Measurements from ENCODE around the gene RACGAP1. TPM values are rescaled to one million over a fixed set of nuclear protein-coding genes. Genes with fewer than 3 reads are reported as not detected.

The RACGAP1 gene
- total RNA-seq, 1 donor from 2014 or later = 144 TPM

DNA sequence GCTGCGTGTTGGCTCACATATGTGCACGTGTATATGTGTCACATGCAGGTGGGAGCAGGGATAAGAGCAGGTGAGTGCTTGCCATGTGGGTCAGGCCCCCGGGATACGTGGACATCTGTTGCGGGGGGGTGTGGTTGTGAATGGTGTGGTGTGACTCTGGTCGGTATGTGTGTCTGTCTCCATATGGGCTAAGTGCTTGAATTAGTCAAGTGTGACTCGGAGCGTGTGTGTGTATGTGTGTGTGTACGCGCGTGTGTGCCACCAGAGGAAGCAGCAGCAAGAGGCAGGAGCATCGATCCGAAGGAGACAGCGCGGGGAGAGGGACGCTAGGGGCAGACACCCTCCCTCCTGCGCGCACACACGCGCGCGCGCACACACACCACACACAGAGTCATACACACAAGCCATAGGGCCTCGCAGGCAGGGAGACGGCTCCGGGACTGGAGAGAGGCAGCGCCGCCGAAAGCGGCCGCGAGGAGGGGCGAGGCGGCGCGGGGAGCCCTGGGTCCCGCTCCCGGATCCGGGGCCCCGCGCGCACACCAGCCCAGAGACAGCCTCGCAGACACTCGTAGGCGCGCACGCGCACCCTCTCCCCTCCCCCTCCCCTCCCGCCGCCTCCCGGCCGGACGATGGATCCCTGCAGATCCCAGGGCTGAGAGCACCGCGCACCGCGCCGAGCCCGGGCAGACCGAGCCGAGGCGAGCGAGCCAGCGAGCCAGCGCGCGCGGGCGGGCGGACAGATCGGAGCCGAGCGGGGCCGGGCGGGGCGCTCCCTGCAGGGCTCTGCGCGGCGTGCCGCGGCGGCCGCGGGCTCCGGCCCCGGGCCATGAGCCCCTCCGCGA, 31.9 kb upstream of the RACGAP1 start, which contains the start of gene ASIC1:
ASIC1 (plus strand) TSS at position 597 of the 842 bp plus-strand sequence. CDS start 1,171 bp downstream, outside the sequence.
- intact Hi-C loops (cut with micrococcal nuclease) = loop anchor here (1.0 kb wide), 3 partner anchors 18 to 90 kb away; partner anchors contain the start of gene RACGAP1

DNA sequence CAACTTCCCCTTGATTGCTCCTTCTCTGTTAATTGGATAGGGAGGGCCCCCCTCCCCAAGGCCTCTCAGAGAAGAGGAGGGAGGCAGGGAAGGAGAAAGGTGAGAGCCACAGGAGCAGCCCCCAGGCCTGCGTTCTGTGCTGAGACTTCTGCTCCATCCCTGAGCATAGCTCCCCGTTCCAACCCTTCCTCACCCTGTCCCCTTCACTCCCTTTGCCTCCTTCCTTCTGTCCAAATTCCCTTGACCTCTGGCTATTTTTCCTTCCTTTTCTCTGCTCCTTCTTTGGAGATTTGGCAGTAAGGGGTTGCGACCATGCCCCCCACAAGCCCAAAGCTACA, 31.3 kb upstream of the RACGAP1 start:
- intact Hi-C loops (cut with micrococcal nuclease) = loop anchor here (1.0 kb wide), 3 partner anchors 17 to 89 kb away; partner anchors contain the start of gene RACGAP1

GRCh38 chr12:50055831-50056638, 30.7 kb upstream of the RACGAP1 start:
- intact Hi-C loops (cut with micrococcal nuclease) = loop anchor here (1.0 kb wide), 3 partner anchors 17 to 89 kb away; partner anchors contain the start of gene RACGAP1

- intact Hi-C loops (cut with micrococcal nuclease) = no loop called here
Measured at GRCh38 chr12:50053583-50053982, 28.3 kb upstream of the RACGAP1 start.

- intact Hi-C loops (cut with micrococcal nuclease) = no loop called here
Measured at GRCh38 chr12:50052964-50053363, 27.7 kb upstream of the RACGAP1 start.

DNA sequence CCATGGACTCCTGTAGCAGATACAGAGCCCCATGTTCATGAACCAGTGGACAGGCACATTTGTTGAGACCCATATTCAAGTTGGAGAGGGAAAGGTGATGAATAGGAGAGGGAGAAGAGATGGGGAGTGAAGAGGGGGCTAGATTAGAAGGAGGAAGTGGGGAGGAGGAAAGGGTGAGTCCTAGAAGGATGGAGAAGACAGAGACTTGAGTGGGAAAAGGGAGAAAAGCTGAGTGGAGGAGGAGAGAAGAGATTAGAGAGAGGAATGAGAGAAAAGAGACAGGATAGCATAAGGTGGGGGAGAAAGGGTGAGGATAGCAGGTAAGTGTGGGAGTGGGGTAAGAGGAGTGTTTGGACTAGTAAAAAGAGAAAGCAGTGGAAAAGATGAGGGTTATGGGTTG, 27.2 kb upstream of the RACGAP1 start:
- intact Hi-C loops (cut with micrococcal nuclease) = no loop called here

GRCh38 chr12:50051101-50051806, 26.0 kb upstream of the RACGAP1 start:
- intact Hi-C loops (cut with micrococcal nuclease) = no loop called here

DNA sequence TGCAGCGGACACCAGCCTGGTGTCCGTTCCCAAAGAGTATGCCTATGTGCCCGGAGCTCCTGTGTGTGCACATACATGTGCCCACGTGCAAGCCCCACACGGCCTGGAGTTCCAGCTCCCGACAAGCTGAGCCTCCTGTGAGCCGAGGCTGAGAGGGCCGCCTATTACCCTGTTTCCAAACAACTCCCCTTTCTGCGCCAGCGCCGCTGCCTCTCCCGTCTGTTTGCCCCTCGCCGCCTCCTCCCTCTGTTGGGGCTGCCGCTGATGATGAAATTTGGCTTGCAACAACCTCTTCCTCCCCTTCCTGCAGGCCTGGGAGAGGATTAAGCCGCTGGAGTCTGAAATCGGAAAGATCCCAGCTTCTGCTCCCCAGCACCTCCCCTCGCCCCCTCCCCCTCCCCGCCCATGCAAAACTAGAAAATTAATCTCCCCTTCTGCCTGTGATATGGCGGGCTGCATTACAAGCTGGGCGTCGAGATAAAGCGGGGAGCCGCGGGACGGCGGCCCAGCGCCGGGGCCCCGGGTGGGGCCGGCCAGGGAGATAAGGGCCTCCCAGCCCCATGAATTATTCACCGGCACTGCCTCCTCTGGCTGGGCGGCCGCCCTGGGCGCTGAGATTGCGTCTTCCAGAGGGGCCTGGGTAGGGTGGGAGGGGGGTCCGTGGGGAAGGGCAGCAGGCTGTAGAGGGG, 25.3 kb upstream of the RACGAP1 start:
- intact Hi-C loops (cut with micrococcal nuclease) = no loop called here

GRCh38 chr12:50050119-50050385, 24.8 kb upstream of the RACGAP1 start:
- intact Hi-C loops (cut with micrococcal nuclease) = no loop called here

DNA sequence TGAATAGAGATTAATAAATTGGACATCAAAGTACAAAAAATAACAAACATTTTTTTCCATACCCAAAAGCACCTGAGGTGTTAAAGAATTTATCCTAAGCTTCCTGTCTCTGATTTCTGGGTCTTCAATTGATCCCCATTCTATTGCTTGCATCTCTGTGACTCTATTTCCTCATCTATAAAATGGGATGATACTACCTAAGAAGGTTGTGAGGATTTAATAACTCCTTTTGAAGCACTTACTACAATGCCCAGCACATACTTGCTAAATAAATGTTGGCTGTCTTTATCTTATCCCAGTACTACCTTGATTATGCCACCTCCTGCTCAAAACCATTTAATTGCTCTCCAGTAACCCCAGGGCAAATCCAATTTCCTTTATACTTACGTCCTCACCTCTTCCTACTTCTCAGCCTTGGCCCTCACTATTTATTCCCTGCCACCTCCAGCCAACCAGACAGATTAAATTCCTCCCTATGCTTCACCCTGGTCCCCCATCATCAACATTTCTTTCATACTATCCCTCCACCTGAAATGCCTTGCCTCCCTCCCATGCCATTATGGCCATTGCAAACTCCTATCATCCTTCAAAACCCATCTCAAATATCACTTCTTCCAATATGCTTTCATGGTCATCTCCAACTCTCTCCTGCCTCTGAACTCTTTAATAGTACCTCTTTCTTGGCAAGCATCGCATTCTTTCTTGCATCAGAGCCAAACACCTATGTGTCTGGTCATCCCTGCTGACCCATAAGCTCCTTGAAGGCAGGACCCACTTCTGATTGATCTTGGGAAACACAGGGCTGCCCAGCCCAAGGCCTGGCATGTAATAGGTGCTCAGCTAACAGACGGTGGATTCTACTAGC, 24.2 kb upstream of the RACGAP1 start:
- intact Hi-C loops (cut with micrococcal nuclease) = no loop called here

DNA sequence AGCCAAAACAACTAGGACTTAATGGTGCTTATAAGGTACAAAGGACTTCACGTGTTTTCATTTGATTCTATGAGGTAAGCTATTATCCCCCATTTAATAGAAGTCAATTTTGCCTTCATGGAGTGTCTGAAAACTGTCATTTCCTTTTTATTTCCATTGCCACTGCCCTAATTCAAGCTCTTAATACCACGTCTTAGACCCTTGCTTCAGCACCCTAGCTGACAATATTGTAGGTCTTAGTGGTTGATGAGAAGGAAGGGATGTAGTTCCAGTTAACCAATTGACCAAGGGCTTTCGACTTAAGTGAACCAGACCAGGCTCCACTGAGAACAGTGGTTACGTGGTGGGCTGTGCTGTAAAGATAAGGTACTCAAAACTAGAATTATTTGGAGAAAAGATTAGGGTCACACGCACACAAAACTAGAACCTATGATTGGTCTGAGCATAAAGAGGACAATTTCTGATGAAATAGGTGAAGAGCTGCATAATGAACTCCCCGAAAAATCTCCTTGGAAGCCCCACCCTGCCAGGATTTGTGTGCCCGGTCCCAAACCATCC, 22.5 kb upstream of the RACGAP1 start:
- intact Hi-C loops (cut with micrococcal nuclease) = no loop called here

GRCh38 chr12:50043854-50044253, 18.6 kb upstream of the RACGAP1 start:
- intact Hi-C loops (cut with micrococcal nuclease) = no loop called here

GRCh38 chr12:50043308-50043707, 18.0 kb upstream of the RACGAP1 start:
- intact Hi-C loops (cut with micrococcal nuclease) = no loop called here

DNA sequence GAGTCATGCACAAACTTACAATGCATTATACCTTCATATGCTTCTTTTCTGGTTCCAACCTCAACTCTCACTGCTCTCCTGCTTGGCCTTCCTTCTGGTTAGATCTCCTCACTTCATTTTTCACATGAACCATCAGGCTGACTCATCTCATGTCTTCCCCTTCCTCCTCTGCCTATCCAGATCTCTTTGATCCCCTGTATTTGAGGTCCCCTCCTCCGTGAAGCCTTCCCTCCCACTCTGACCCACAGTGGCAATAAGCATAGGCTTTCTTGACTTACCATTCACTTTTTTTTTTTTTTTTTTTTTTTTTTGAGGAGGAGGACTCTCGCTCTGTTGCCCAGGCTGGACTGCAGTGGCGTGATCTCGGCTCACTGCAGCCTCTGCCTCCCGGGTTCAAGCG, 17.4 kb upstream of the RACGAP1 start:
- intact Hi-C loops (cut with micrococcal nuclease) = no loop called here

GRCh38 chr12:50041962-50042361, 16.7 kb upstream of the RACGAP1 start:
- intact Hi-C loops (cut with micrococcal nuclease) = no loop called here

- intact Hi-C loops (cut with micrococcal nuclease) = no loop called here
Measured at GRCh38 chr12:50041062-50041860, 16.0 kb upstream of the RACGAP1 start.

DNA sequence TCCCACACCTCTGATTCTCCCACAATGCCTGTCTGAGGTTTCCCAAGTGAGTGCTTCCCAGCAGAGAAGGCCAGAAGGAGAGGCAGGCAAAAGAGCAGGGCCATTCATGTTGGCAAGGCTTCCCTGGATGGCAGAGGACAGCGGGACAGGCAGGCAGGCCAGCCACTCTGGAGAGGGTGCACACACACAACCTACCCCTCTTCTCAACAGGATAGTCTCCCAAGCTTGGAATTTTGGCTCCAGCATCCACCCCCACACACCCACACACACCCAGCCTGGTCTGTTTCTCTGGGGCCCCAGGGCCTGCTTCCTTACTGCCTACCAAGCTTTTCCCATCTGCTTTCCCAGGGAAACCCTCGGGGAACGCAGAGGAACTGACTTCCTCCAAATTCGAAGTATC, 15.4 kb upstream of the RACGAP1 start:
- intact Hi-C loops (cut with micrococcal nuclease) = no loop called here

- intact Hi-C loops (cut with micrococcal nuclease) = loop anchor here (1.0 kb wide), 3 partner anchors 17 to 72 kb away; no protein-coding TSS in a partner anchor
Measured at GRCh38 chr12:50039151-50039835, 14.0 kb upstream of the RACGAP1 start.

All from T-helper 2 cell treated with Interferon-gamma antibody and Interleukin-4, amounts not matched to agents 100 ng/mL and 5 ng/mL, for 36 hours (primary cell).